ENCODE results near the gene CACNB2. TPM values are rescaled to one million over a fixed set of nuclear protein-coding genes. Genes with fewer than 3 reads are reported as not detected.

Gene CACNB2
- total and polyA plus RNA-seq, 2 of the 13 experiments (the other 11 are each of a cell fraction or from before 2014, with no cell fraction given) = not detected

DNA sequence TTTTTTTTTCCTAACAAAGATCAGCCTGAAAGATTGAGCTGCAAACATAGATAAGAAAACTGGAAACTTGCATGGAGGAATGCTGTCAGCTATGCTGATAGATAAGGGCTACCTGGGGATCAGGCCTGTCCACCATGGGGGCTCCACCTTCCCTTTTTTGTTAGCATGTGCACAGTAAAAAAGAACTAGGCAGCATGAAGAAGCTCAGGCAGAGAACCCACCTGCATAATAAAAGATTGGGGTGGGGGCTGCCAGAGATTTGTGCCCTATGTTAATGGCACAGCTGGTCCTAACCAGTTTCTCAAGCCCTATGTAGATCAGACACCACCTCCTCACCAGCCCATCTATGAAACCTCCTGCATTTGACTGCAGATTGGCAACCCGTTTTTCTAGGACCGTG lies 45.4 kb upstream of the CACNB2 start (continued):
- TF ChIP-seq, protein P1, sequence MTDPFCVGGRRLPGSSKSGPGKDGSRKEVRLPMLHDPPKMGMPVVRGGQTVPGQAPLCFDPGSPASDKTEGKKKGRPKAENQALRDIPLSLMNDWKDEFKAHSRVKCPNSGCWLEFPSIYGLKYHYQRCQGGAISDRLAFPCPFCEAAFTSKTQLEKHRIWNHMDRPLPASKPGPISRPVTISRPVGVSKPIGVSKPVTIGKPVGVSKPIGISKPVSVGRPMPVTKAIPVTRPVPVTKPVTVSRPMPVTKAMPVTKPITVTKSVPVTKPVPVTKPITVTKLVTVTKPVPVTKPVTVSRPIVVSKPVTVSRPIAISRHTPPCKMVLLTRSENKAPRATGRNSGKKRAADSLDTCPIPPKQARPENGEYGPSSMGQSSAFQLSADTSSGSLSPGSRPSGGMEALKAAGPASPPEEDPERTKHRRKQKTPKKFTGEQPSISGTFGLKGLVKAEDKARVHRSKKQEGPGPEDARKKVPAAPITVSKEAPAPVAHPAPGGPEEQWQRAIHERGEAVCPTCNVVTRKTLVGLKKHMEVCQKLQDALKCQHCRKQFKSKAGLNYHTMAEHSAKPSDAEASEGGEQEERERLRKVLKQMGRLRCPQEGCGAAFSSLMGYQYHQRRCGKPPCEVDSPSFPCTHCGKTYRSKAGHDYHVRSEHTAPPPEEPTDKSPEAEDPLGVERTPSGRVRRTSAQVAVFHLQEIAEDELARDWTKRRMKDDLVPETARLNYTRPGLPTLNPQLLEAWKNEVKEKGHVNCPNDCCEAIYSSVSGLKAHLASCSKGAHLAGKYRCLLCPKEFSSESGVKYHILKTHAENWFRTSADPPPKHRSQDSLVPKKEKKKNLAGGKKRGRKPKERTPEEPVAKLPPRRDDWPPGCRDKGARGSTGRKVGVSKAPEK (CRISPR knock-in tag; IDR thresholded peaks at IDR 0.05; ENCODE audit: borderline replicate concordance) = no peak
- TF ChIP-seq, protein P2, sequence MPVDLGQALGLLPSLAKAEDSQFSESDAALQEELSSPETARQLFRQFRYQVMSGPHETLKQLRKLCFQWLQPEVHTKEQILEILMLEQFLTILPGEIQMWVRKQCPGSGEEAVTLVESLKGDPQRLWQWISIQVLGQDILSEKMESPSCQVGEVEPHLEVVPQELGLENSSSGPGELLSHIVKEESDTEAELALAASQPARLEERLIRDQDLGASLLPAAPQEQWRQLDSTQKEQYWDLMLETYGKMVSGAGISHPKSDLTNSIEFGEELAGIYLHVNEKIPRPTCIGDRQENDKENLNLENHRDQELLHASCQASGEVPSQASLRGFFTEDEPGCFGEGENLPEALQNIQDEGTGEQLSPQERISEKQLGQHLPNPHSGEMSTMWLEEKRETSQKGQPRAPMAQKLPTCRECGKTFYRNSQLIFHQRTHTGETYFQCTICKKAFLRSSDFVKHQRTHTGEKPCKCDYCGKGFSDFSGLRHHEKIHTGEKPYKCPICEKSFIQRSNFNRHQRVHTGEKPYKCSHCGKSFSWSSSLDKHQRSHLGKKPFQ (CRISPR knock-in tag; IDR thresholded peaks at IDR 0.05; ENCODE audit: insufficient replicate concordance) = no peak
- TF ChIP-seq ZNF674 (CRISPR knock-in tag; IDR thresholded peaks at IDR 0.05; ENCODE audit: low read depth) = no peak

DNA sequence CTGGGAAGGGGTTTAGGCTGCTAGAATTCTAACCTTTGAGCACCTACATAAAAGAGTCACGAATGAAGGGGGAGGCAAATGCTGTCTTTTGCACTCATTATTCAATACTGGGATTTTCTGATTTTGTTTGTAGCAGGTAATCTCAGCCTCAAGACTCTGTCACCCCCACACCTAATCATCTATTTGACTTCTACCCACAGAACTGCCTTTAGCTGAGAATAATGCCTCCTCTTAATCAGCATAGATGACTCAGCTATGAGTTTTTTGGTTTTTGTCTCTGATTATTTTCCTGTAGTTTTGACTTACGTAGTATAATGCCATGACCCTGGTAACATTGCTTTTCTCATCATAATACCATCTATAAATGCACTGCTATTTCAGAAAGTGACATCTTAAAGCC lies 42.7 kb upstream of the CACNB2 start:
- ATAC-seq (no peak), DNase-seq (ENCODE audit: low spot score) (no peak), FAIRE-seq (no peak)
- no TSS peak for BruUV-seq (replicated peaks)
- Histone ChIP-seq H3K27me3 (ENCODE audit: control insufficient read depth in 1 of 2, insufficient read depth in 2 of 2, low read length in 2 of 2) (0 out of 5 replicates have a peak, but pooled peaks cover 0 to 4% of the 10 kb centered on the region in 2 experiments), H3K9ac (ENCODE audit: insufficient read depth, low read depth, low read length) (no peak overlapping the region), H3K27ac (ENCODE audit: extremely low read length, insufficient read depth, low read length) (no peak overlapping the region), H3K9me3 (ENCODE audit: low read length) (no peaks in the 10 kb centered on the region), H2AFZ (ENCODE audit: low read length) (no peak overlapping the region), H3K79me2 (ENCODE audit: insufficient read depth, low read length) (no peaks in the 10 kb centered on the region), H3K4me3 (replicated peaks in 1 of 3; ENCODE audit: insufficient read depth in 1 of 3, low read depth in 2 of 3, low read length in 3 of 3) (no peak overlapping the region), H3K4me1 (ENCODE audit: insufficient read depth, low read length) (no peaks in the 10 kb centered on the region), H4K20me1 (ENCODE audit: insufficient read depth, low read length) (no peaks in the 10 kb centered on the region), H3K36me3 (replicated peaks in 1 of 2; ENCODE audit: control insufficient read depth in 1 of 2, insufficient read depth in 2 of 2, low read length in 2 of 2) (no peaks in the 10 kb centered on the region), H3K4me2 (ENCODE audit: low read depth, low read length) (no peak overlapping the region)
- 4% methylated on average over 2 of the region's 2 CpGs for WGBS (ENCODE audit: low lambda C conversion rate)
- ChIA-PET CTCF (ENCODE audit: low intra/inter-chr PET ratio, low total read pairs) (no interaction called here), POLR2A (no interaction called here)
- intact Hi-C loops (cut with micrococcal nuclease; ENCODE audit: unreplicated experiment) (no loop called here), in situ Hi-C loops (cut with HindIII; ENCODE audit: extremely low pct_ligation_motif_present, low pct_unique_long_range_greater_than_20kb) (no loop called here)
- TF ChIP-seq MIER2 (CRISPR knock-in tag; IDR thresholded peaks at IDR 0.05) (no peak), BHLHE40 (IDR thresholded peaks at IDR 0.05; ENCODE audit: low read length) (no peak), ZNF24 (IDR thresholded peaks at IDR 0.05) (no peak)
- TF ChIP-seq, protein P3, sequence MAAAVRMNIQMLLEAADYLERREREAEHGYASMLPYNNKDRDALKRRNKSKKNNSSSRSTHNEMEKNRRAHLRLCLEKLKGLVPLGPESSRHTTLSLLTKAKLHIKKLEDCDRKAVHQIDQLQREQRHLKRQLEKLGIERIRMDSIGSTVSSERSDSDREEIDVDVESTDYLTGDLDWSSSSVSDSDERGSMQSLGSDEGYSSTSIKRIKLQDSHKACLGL (CRISPR knock-in tag; IDR thresholded peaks at IDR 0.05) = no peak
- TF ChIP-seq, protein P4, sequence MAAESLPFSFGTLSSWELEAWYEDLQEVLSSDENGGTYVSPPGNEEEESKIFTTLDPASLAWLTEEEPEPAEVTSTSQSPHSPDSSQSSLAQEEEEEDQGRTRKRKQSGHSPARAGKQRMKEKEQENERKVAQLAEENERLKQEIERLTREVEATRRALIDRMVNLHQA (CRISPR knock-in tag; IDR thresholded peaks at IDR 0.05) = no peak
